Measurements from ENCODE around the gene CDC20B. TPM values are rescaled to one million over a fixed set of nuclear protein-coding genes. Genes with fewer than 3 reads are reported as not detected.

The CDC20B gene
- total RNA-seq, 1 donor from 2014 or later = not detected

DNA sequence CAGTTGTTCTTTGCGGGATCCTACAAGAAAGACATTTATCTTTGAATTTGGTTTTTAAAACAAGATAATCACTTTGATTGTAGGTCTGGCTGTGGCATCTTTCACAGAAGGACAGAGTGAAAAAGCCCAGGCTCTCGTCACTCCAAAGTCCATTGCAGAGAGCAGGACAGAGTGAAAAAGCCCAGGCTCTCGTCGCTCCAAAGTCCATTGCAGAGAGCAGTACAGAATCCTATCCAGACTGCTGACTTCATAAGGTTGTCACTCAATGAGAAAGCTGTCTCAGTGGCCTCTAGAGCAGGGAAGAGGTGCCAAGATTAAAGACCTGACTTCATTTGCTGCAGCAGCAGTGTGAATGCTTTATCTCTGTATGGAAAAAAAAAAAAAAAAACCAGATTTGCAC lies 29.4 kb downstream of the CDC20B start:
- H3K27me3 ChIP-seq (ENCODE audit: control insufficient read depth, insufficient read depth, low read length) = peaks cover 2% of the 10 kb centered on the region
- TF ChIP-seq, protein P1, sequence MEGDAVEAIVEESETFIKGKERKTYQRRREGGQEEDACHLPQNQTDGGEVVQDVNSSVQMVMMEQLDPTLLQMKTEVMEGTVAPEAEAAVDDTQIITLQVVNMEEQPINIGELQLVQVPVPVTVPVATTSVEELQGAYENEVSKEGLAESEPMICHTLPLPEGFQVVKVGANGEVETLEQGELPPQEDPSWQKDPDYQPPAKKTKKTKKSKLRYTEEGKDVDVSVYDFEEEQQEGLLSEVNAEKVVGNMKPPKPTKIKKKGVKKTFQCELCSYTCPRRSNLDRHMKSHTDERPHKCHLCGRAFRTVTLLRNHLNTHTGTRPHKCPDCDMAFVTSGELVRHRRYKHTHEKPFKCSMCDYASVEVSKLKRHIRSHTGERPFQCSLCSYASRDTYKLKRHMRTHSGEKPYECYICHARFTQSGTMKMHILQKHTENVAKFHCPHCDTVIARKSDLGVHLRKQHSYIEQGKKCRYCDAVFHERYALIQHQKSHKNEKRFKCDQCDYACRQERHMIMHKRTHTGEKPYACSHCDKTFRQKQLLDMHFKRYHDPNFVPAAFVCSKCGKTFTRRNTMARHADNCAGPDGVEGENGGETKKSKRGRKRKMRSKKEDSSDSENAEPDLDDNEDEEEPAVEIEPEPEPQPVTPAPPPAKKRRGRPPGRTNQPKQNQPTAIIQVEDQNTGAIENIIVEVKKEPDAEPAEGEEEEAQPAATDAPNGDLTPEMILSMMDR (IDR thresholded peaks at IDR 0.05; ENCODE audit: insufficient read depth, low read length, poor library complexity, severe bottlenecking) = no peak
- no peak overlapping the region for H3K4me3 ChIP-seq (ENCODE audit: low read depth, low read length)
- DNase-seq (ENCODE audit: low read depth) = no peak
- H3K36me3 ChIP-seq (ENCODE audit: control insufficient read depth, insufficient read depth, low read length) = no peaks in the 10 kb centered on the region

DNA sequence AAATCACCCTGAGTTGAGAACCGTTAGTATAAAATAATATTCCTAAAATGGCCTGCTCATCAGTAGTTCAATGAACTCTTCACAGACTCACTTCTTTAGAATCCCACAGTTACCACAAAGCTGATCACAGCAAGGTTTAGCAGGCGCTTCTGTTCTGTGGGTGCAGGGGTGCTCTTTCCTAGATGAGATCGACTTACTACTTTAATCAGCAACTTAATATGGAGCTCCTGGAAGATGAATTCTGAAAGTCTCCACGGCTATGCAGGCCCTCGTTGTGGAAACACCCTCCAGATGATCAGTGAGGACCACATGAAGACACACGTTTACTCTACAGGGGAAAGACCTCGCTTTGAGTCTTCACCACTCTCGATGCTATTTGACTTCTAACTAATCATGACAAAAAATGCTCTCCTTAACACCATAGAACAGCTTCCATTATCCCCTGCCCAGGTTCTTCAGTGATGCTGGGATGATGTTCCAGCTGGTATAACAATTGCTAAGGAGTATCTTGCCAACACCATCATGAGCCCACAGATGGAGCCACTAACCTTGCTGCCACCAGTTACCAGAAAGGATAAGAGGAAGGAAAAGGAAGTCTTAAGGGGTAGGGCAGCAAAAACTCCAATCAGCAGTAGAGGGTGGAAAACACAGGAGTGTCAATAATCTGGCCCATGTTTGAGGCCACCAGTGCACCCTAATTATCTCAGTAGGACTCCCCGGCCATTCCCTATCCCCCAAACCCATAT lies 30.9 kb downstream of the CDC20B start:
- TF ChIP-seq, protein P1 (IDR thresholded peaks at IDR 0.05; ENCODE audit: insufficient read depth, low read length, poor library complexity, severe bottlenecking) = no peak
- no peak overlapping the region for H3K4me3 ChIP-seq (ENCODE audit: low read depth, low read length)
- no peak for DNase-seq (ENCODE audit: low read depth)
- no peaks in the 10 kb centered on the region for H3K36me3 ChIP-seq (ENCODE audit: control insufficient read depth, insufficient read depth, low read length)
- H3K27me3 ChIP-seq (ENCODE audit: control insufficient read depth, insufficient read depth, low read length) = peaks cover 2% of the 10 kb centered on the region

DNA sequence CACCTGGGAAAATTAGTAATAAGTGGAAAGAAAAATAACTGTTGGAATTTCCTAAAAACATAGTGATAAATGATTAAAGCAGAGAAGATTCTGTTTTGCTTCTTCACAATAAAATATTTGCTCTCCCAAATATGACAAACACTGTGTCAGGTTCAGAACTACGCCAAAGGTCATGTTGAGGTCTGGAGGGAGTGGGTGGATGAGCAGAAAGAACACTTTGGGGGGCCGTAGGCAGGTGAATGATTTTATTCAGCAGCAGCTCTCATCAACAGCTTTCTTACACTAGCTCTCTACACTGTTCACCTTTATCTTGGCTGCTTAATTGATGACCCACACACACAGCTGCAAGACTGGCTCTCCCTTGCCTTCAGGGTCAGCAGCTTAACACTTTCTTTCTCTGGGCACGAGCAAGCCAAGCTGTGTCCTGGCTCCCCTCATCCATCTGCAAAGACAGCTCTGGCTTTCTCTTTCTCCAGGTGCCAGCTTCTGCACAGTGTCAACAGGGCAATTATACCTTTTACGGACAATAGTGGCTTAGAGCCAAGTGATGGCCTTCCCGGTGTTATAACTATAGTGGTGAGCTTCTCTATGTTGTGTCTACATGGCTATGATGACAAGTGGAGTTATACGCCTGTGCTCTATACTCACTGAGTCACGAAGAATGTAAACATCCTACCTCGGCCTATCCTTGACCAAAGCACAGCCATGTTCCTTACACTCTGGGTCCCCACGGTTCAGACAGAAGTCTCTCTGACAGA lies 31.9 kb downstream of the CDC20B start:
- peaks cover 2% of the 10 kb centered on the region for H3K27me3 ChIP-seq (ENCODE audit: control insufficient read depth, insufficient read depth, low read length)
- H3K4me3 ChIP-seq (ENCODE audit: low read depth, low read length) = no peak overlapping the region
- DNase-seq (ENCODE audit: low read depth) = no peak
- TF ChIP-seq, protein P1 (IDR thresholded peaks at IDR 0.05; ENCODE audit: insufficient read depth, low read length, poor library complexity, severe bottlenecking) = no peak
- H3K36me3 ChIP-seq (ENCODE audit: control insufficient read depth, insufficient read depth, low read length) = no peaks in the 10 kb centered on the region

DNA sequence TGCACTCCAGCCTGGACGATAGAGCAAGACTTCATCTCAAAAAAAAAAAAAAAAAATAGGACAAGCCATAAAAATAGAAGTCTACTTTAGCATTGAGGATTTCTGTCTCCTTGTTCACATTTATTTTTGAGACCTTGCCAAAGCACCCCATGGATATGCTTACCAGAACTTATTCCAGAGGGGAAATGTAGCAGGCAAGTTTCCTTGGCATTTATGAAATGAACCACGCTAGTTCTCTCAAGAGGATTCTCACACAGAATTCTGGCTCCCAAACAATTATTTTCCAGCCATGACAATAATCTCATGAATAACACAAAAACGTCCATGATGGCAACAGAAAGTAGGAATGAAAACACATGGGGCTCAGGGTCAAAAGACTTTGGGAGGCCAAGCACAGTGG lies 36.5 kb downstream of the CDC20B start:
- Histone ChIP-seq H3K36me3 (ENCODE audit: control insufficient read depth, insufficient read depth, low read length) (no peaks in the 10 kb centered on the region), H3K27me3 (ENCODE audit: control insufficient read depth, insufficient read depth, low read length) (no peaks in the 10 kb centered on the region), H3K4me3 (ENCODE audit: low read depth, low read length) (no peak overlapping the region)
- TF ChIP-seq, protein P1 (IDR thresholded peaks at IDR 0.05; ENCODE audit: insufficient read depth, low read length, poor library complexity, severe bottlenecking) = no peak
- no peak for DNase-seq (ENCODE audit: low read depth)

DNA sequence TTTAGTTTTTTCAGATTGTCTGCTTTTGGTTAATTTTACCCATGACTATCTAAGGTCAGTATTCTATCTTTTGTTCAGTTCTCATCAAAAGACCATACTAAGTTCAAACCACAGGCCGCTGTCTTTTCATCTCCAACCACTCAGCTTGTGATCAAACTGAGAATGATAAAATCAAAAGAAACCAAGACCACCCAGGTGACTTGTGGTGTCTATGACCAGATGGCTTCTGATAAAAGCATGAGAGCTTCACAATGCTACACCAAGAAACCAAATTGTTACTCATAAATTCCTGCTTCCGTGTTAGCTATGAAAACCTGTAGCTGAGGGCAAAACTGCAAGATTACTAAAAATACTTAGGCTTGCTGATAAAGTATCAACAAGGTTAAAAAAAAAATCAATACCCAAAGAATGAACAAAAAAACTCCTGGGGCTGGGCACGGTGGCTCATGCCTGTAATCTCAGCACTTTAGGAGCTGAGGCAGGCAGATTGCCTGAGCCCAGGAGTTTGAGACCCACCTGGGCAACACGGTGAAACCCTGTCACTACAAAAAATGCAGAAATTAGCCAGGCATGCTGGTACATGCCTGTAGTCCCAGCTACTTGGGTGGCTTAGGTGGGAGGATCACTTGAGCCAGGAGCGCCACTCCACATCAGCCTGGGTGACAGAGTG lies 38.8 kb downstream of the CDC20B start:
- no peak for DNase-seq (ENCODE audit: low read depth)
- TF ChIP-seq, protein P1 (IDR thresholded peaks at IDR 0.05; ENCODE audit: insufficient read depth, low read length, poor library complexity, severe bottlenecking) = no peak
- Histone ChIP-seq H3K36me3 (ENCODE audit: control insufficient read depth, insufficient read depth, low read length) (no peaks in the 10 kb centered on the region), H3K4me3 (ENCODE audit: low read depth, low read length) (no peak overlapping the region), H3K27me3 (ENCODE audit: control insufficient read depth, insufficient read depth, low read length) (no peaks in the 10 kb centered on the region)

Measured in kidney epithelial cell (primary cell).